ENCODE data around the gene MYZAP. TPM values are rescaled to one million over a fixed set of nuclear protein-coding genes. Genes with fewer than 3 reads are reported as not detected.

MYZAP gene, protein sequence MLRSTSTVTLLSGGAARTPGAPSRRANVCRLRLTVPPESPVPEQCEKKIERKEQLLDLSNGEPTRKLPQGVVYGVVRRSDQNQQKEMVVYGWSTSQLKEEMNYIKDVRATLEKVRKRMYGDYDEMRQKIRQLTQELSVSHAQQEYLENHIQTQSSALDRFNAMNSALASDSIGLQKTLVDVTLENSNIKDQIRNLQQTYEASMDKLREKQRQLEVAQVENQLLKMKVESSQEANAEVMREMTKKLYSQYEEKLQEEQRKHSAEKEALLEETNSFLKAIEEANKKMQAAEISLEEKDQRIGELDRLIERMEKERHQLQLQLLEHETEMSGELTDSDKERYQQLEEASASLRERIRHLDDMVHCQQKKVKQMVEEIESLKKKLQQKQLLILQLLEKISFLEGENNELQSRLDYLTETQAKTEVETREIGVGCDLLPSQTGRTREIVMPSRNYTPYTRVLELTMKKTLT
- total RNA-seq (2022; extraction: Qiagen RNA extraction): 1.1 to 1.3 TPM (median 1.2 TPM) in 5 replicates

GRCh38 chr15:57591822-57592367 is at the start of gene MYZAP:
Gene MYZAP (plus strand): TSS chr15:57591904. CDS start chr15:57592035, 131 bp downstream.

GRCh38 chr15:57706405-57707209 is 114.9 kb downstream of the MYZAP start, which contains the start of gene POLR2M:
Gene POLR2M (plus strand): TSS chr15:57706714. CDS start chr15:57706843, 129 bp downstream.

Other genes starting within 250 kb of the MYZAP start
- gene CGNL1, start 215.4 kb upstream of the MYZAP start, total RNA-seq (2022; extraction: Qiagen RNA extraction): 0.50 to 0.81 TPM (median 0.55 TPM) in 5 replicates
- gene POLR2M, start 114.8 kb downstream of the MYZAP start, total RNA-seq (2022; extraction: Qiagen RNA extraction): 42.1 to 80.5 TPM (median 57.3 TPM) in 5 replicates